ENCODE data around the gene HSD17B3.
"Not testable (repeated sequence)": the region's sequence is repeated elsewhere in the genome, so short reads cannot be mapped to it uniquely, and the experiment has no call there.

HSD17B3 gene

GRCh38 chr9:96193236-96193755 is 108.7 kb downstream of the HSD17B3 start:
- no peak for DNase-seq (ENCODE audit: low spot score)

- no peak for DNase-seq (ENCODE audit: low spot score)
Observed at GRCh38 chr9:96192710-96193109, 109.3 kb downstream of the HSD17B3 start.

- no peak for DNase-seq (ENCODE audit: low spot score)
Observed at GRCh38 chr9:96189995-96190394, 112.0 kb downstream of the HSD17B3 start.

GRCh38 chr9:96189581-96189980 is 112.4 kb downstream of the HSD17B3 start:
- not testable (repeated sequence) for DNase-seq (ENCODE audit: low spot score)

- DNase-seq (ENCODE audit: low spot score) = no peak
Observed at GRCh38 chr9:96188571-96188970, 113.4 kb downstream of the HSD17B3 start.

GRCh38 chr9:96187151-96187555 is 114.8 kb downstream of the HSD17B3 start:
- DNase-seq (ENCODE audit: low spot score) = no peak

- DNase-seq (ENCODE audit: low spot score) = peak; percentile 84
Observed at GRCh38 chr9:96186591-96187011, 115.4 kb downstream of the HSD17B3 start.

- no peak for DNase-seq (ENCODE audit: low spot score)
Observed at GRCh38 chr9:96185518-96186156, 116.3 kb downstream of the HSD17B3 start.
